Prostate gland (tissue), 2 donors: ENCODE measurements around the gene OR52I2. TPM values are rescaled to one million over a fixed set of nuclear protein-coding genes. Genes with fewer than 3 reads are reported as not detected.

ENCODE experiments used
- DNase-seq: peaks from one replicate; pipeline ENCODE4 v3.0.0-alpha.2; 2019; ENCODE audit warnings: low spot score
- H3K27ac ChIP-seq, 2 donors: fragments of 200-600 bp; sonication (generic); 2 replicates each; pipeline ENCODE4 v1.5.1; 2017 to 2019
- H3K27me3 ChIP-seq: fragments of 200-600 bp; sonication (generic); replicated peaks from 2 replicates; pipeline ENCODE4 v1.5.1; 2019; ENCODE audit not compliant: insufficient read depth
- H3K36me3 ChIP-seq, 2 donors: fragments of 200-600 bp; sonication (generic); 1 replicate in 1 of 2; 2 replicates in 1 of 2; pipeline versions ENCODE4 v1.5.1 to v1.8.1; 2017 to 2019
- H3K4me1 ChIP-seq: fragments of 200-600 bp; sonication (generic); replicated peaks from 2 replicates; pipeline ENCODE4 v1.5.1; 2019
- H3K4me3 ChIP-seq, 2 donors: fragments of 200-600 bp; sonication (generic); 2 replicates each; pipeline ENCODE4 v1.5.1; 2017 to 2019
- H3K9me3 ChIP-seq: fragments of 200-600 bp; sonication (generic); 2 replicates; pipeline ENCODE4 v1.5.1; 2017
- POLR2A ChIP-seq: fragments of 450-650 bp; IDR thresholded peaks from one replicate; pipeline ENCODE4 v1.6.1; 2016; ENCODE audit warnings: antibody characterized with exemption, mild to moderate bottlenecking
- POLR2AphosphoS5 ChIP-seq: sonication (generic); formaldehyde crosslinking; IDR thresholded peaks from one replicate; pipeline ENCODE4 v1.6.1; 2017; ENCODE audit warnings: antibody characterized with exemption
- WGBS: methylation state at CpG from one replicate; pipeline ENCODE4 v1.1.5; 2018; 5-methylcytosine and 5-hydroxymethylcytosine counted together
- intact Hi-C: fragments of 100-400 bp; cut with DNase I; formaldehyde crosslinking; loops from one replicate; pipeline ENCODE4 v1.14.2; 2022
- total RNA-seq, 2 donors: library from RNA; depleted of rRNA; stranded (reverse); fragments of >200 nt; gene quantifications; one replicate each; pipeline ENCODE4 v1.1.0, GENCODE V29; 2016
- TF ChIP-seq, protein P1 (sequence below), 4 experiments: fragments of 200-600 bp in 2 of 4; fragments of 450-650 bp in 2 of 4; sonication (generic) in 2 of 4; IDR thresholded peaks; 1 replicate in 3 of 4; 2 replicates in 1 of 4; pipeline ENCODE4 v1.5.1; 2016 to 2019; ENCODE audit warnings: antibody characterized with exemption in 4 of 4, mild to moderate bottlenecking in 2 of 4, moderate library complexity in 2 of 4

OR52I2 gene
- total RNA-seq, 2 donors from 2014 or later: not detected

DNA sequence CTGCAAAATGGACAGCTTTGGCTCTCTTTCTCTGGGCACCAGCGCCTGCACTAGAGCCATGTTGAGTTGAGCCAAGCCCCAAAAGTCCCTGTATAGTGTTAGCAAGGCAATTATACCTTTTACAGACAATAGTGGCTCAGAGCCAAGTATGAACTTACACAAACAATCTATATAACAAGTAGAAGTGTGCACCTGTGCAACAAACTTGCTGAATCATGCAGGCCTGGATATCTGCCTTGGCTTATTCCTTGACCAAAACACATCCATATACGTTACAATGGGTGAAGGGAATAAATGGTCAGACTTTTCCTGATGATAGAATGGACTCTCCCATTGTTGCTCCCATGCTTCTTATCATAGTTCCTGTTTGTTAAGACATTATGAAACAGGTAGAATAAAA lies 3.8 kb upstream of the OR52I2 start:
- no peak overlapping the region for H3K27ac ChIP-seq
- H3K4me3 ChIP-seq: no peak overlapping the region
- intact Hi-C loops: no loop called here
- TF ChIP-seq POLR2AphosphoS5 (no peak), POLR2A (no peak)
- TF ChIP-seq, protein P1, sequence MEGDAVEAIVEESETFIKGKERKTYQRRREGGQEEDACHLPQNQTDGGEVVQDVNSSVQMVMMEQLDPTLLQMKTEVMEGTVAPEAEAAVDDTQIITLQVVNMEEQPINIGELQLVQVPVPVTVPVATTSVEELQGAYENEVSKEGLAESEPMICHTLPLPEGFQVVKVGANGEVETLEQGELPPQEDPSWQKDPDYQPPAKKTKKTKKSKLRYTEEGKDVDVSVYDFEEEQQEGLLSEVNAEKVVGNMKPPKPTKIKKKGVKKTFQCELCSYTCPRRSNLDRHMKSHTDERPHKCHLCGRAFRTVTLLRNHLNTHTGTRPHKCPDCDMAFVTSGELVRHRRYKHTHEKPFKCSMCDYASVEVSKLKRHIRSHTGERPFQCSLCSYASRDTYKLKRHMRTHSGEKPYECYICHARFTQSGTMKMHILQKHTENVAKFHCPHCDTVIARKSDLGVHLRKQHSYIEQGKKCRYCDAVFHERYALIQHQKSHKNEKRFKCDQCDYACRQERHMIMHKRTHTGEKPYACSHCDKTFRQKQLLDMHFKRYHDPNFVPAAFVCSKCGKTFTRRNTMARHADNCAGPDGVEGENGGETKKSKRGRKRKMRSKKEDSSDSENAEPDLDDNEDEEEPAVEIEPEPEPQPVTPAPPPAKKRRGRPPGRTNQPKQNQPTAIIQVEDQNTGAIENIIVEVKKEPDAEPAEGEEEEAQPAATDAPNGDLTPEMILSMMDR (IDR thresholded peaks at IDR 0.05): no peak
- H3K27me3 ChIP-seq: no peaks in the 10 kb centered on the region
- no peaks in the 10 kb centered on the region for H3K4me1 ChIP-seq
- 67% methylated on average over 2 of the region's 2 CpGs for WGBS
- no peak for DNase-seq
- H3K36me3 ChIP-seq: no peaks in the 10 kb centered on the region
- no peaks in the 10 kb centered on the region for H3K9me3 ChIP-seq

- Histone ChIP-seq H3K36me3 (no peaks in the 10 kb centered on the region), H3K9me3 (no peaks in the 10 kb centered on the region), H3K27me3 (no peaks in the 10 kb centered on the region), H3K4me1 (no peaks in the 10 kb centered on the region), H3K4me3 (no peak overlapping the region), H3K27ac (no peak overlapping the region)
- intact Hi-C loops: no loop called here
- TF ChIP-seq, protein P1 (IDR thresholded peaks at IDR 0.05): no peak
- TF ChIP-seq POLR2AphosphoS5 (no peak), POLR2A (no peak)
- 88% methylated on average over 6 of the region's 6 CpGs for WGBS
- no peak for DNase-seq
Observed at GRCh38 chr11:4578624-4579023, 2.9 kb upstream of the OR52I2 start.

GRCh38 chr11:4580124-4580523 lies 1.4 kb upstream of the OR52I2 start:
- Histone ChIP-seq H3K4me1 (no peaks in the 10 kb centered on the region), H3K4me3 (no peak overlapping the region), H3K27me3 (no peaks in the 10 kb centered on the region), H3K27ac (no peak overlapping the region), H3K36me3 (no peaks in the 10 kb centered on the region), H3K9me3 (no peaks in the 10 kb centered on the region)
- 89% methylated on average over 1 of the region's 1 CpG for WGBS
- TF ChIP-seq POLR2A (no peak), POLR2AphosphoS5 (no peak)
- TF ChIP-seq, protein P1 (IDR thresholded peaks at IDR 0.05): no peak
- no peak for DNase-seq
- intact Hi-C loops: no loop called here

DNA sequence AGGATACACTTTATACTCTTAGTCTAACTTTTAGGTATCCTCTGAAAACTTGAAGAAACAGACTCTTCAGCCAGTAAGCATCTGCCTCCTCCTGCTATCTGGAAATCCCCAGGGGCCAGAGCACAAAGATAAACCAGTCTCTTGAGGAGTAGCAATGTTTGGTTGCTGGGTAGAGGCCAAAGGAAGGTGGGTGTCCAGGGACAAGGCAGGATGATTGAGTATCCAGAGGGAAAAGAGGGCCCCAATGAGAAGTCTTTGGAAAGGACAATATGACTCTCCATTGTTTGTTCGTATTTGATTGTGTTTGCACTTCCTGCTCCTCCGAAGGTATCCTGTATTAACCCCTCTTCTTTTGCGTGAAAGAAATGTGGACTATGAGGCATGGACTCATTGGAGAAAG lies 7.5 kb downstream of the OR52I2 start:
- H3K27me3 ChIP-seq: no peaks in the 10 kb centered on the region
- 38% methylated on average over 3 of the region's 3 CpGs for WGBS
- no peaks in the 10 kb centered on the region for H3K4me1 ChIP-seq
- intact Hi-C loops: no loop called here
- no peaks in the 10 kb centered on the region for H3K9me3 ChIP-seq
- DNase-seq: no peak
- H3K4me3 ChIP-seq: no peak overlapping the region
- H3K36me3 ChIP-seq: no peaks in the 10 kb centered on the region
- H3K27ac ChIP-seq: no peak overlapping the region
- TF ChIP-seq POLR2AphosphoS5 (no peak), POLR2A (no peak)
- TF ChIP-seq, protein P1 (IDR thresholded peaks at IDR 0.05): no peak

- no peak for DNase-seq
- no peaks in the 10 kb centered on the region for H3K36me3 ChIP-seq
- no peaks in the 10 kb centered on the region for H3K9me3 ChIP-seq
- intact Hi-C loops: no loop called here
- no peak for TF ChIP-seq POLR2A
- no peak for TF ChIP-seq POLR2AphosphoS5
- TF ChIP-seq, protein P1 (IDR thresholded peaks at IDR 0.05): no peak
- no peak within 1 kb of the TSS for H3K27ac ChIP-seq
- no peaks in the 10 kb centered on the region for H3K4me1 ChIP-seq
- H3K27me3 ChIP-seq: no peaks in the 10 kb centered on the region
- no peak within 1 kb of the TSS for H3K4me3 ChIP-seq
- 83% methylated on average over 1 of the region's 1 CpG for WGBS
Observed at GRCh38 chr11:4593739-4594138, 12.2 kb downstream of the OR52I2 start, which contains the start of gene OR52I1. Gene OR52I1, plus strand, starts transcription at chr11:4594039. Its CDS starts 0 bp downstream, at chr11:4594039.
